AG04450 (cell line): ENCODE measurements around the gene TMPRSS15. TPM values are rescaled to one million over a fixed set of nuclear protein-coding genes. Genes with fewer than 3 reads are reported as not detected.

Source experiments
- CTCF ChIA-PET: fragments of 300-600, 350-600 bp; formaldehyde crosslinking; extraction: SDS; loops from one replicate; lab custom pipeline; 2022; ENCODE audit warnings: antibody characterized with exemption, inconsistent platforms; lab: Charles Lee
- POLR2A ChIA-PET: fragments of 350-600 bp; formaldehyde crosslinking; extraction: SDS; loops from one replicate; lab custom pipeline; 2021; ENCODE audit warnings: antibody characterized with exemption, inconsistent platforms; lab: Yijun Ruan, JAX
- DNase-seq: peaks from one replicate; pipeline ENCODE4 v3.0.0-alpha.2; 2011; ENCODE audit warnings: low read depth, low spot score
- H3K27ac ChIP-seq: one replicate; pipeline ENCODE4 v1.5.1; 2012; ENCODE audit warnings: low read depth, low read length, control low read depth
- H3K27me3 ChIP-seq: one replicate; pipeline ENCODE4 v1.6.0; 2012; ENCODE audit warnings: low read length; ENCODE audit not compliant: control insufficient read depth, insufficient read depth
- H3K4me3 ChIP-seq: 2 replicates; pipeline ENCODE4 v1.5.1; 2011; ENCODE audit warnings: mild to moderate bottlenecking, low read depth, low read length, control low read depth
- H3K9me3 ChIP-seq: 2 replicates; pipeline ENCODE4 v1.5.1; 2012; ENCODE audit warnings: low read length; ENCODE audit not compliant: control insufficient read depth, insufficient read depth
- CTCF ChIP-seq: IDR thresholded peaks from 2 replicates; pipeline ENCODE4 v1.5.1; 2011; ENCODE audit warnings: low read depth, low read length, control low read depth, inconsistent platforms
- polyA plus RNA-seq: library from polyadenylated mRNA; depleted of rRNA; stranded (reverse); fragments of >200 nt; gene quantifications from 2 replicates; pipeline ENCODE4 v1.2.3, GENCODE V29; 2011

Gene TMPRSS15
- polyA plus RNA-seq, 1 experiment = not detected

- no peak for TF ChIP-seq CTCF
- H3K4me3 ChIP-seq = no peak overlapping the region
- no peaks in the 10 kb centered on the region for H3K27me3 ChIP-seq
- no peak overlapping the region for H3K27ac ChIP-seq
- ChIA-PET CTCF (no interaction called here), POLR2A (no interaction called here)
- DNase-seq = no peak
- peaks cover 12% of the 10 kb centered on the region for H3K9me3 ChIP-seq
These were observed 113.7 kb downstream of the TMPRSS15 start for GRCh38 chr21:18289876-18290275.

- Histone ChIP-seq H3K27ac (no peak overlapping the region), H3K9me3 (peaks cover 14% of the 10 kb centered on the region), H3K4me3 (no peak overlapping the region), H3K27me3 (no peaks in the 10 kb centered on the region)
- ChIA-PET CTCF (no interaction called here), POLR2A (no interaction called here)
- DNase-seq = no peak
- TF ChIP-seq CTCF = no peak
These were observed 118.2 kb downstream of the TMPRSS15 start for GRCh38 chr21:18285379-18285778.

- ChIA-PET POLR2A (no interaction called here), CTCF (no interaction called here)
- Histone ChIP-seq H3K4me3 (no peak overlapping the region), H3K27me3 (no peaks in the 10 kb centered on the region), H3K9me3 (peaks cover 8% of the 10 kb centered on the region), H3K27ac (no peak overlapping the region)
- no peak for TF ChIP-seq CTCF
- DNase-seq = no peak
These were observed 127.8 kb downstream of the TMPRSS15 start for GRCh38 chr21:18275781-18276180.

GRCh38 chr21:18274370-18274769 lies 129.2 kb downstream of the TMPRSS15 start:
- CTCF ChIA-PET = no interaction called here
- Histone ChIP-seq H3K27ac (no peak overlapping the region), H3K9me3 (peaks cover 5% of the 10 kb centered on the region), H3K27me3 (no peaks in the 10 kb centered on the region), H3K4me3 (no peak overlapping the region)
- TF ChIP-seq CTCF = no peak
- no peak for DNase-seq
- POLR2A ChIA-PET = no interaction called here

GRCh38 chr21:18273400-18273799 lies 130.2 kb downstream of the TMPRSS15 start:
- H3K27ac ChIP-seq = no peak overlapping the region
- POLR2A ChIA-PET = no interaction called here
- TF ChIP-seq CTCF = no peak
- no peak overlapping the region for H3K4me3 ChIP-seq
- H3K9me3 ChIP-seq = peaks cover 3% of the 10 kb centered on the region
- CTCF ChIA-PET = no interaction called here
- H3K27me3 ChIP-seq = no peaks in the 10 kb centered on the region
- DNase-seq = no peak
